DMS153 (cell line): ENCODE measurements around the gene CNTN3.

Experiments
- DNase-seq: peaks from one replicate; lab custom pipeline; 2025; lab: John Stamatoyannopoulos, UW

Gene CNTN3

GRCh38 chr3:74614107-74614967, at the start of gene CNTN3:
CNTN3 (minus strand) TSS chr3:74614659; CDS start chr3:74521112, 93,547 bp downstream.
- no peak for DNase-seq

- DNase-seq = no peak
Measured at GRCh38 chr3:74663178-74663577, 48.7 kb upstream of the CNTN3 start.

GRCh38 chr3:74661672-74662071, 47.2 kb upstream of the CNTN3 start:
- no peak for DNase-seq

GRCh38 chr3:74651885-74652284, 37.4 kb upstream of the CNTN3 start:
- DNase-seq = no peak

GRCh38 chr3:74651292-74651691, 36.8 kb upstream of the CNTN3 start:
- no peak for DNase-seq

GRCh38 chr3:74648107-74648506, 33.6 kb upstream of the CNTN3 start:
- no peak for DNase-seq

- DNase-seq = no peak
Measured at GRCh38 chr3:74646094-74646493, 31.6 kb upstream of the CNTN3 start.

- no peak for DNase-seq
Measured at GRCh38 chr3:74643636-74644035, 29.2 kb upstream of the CNTN3 start.

GRCh38 chr3:74642876-74643275, 28.4 kb upstream of the CNTN3 start:
- DNase-seq = no peak

- DNase-seq = no peak
Measured at GRCh38 chr3:74640211-74640610, 25.8 kb upstream of the CNTN3 start.

GRCh38 chr3:74639681-74640080, 25.2 kb upstream of the CNTN3 start:
- no peak for DNase-seq

- DNase-seq = no peak
Measured at GRCh38 chr3:74636981-74637380, 22.5 kb upstream of the CNTN3 start.

GRCh38 chr3:74633021-74633420, 18.6 kb upstream of the CNTN3 start:
- no peak for DNase-seq

- DNase-seq = no peak
Measured at GRCh38 chr3:74631351-74632140, 17.1 kb upstream of the CNTN3 start.

- DNase-seq = no peak
Measured at GRCh38 chr3:74630602-74631001, 16.1 kb upstream of the CNTN3 start.

GRCh38 chr3:74626011-74626410, 11.6 kb upstream of the CNTN3 start:
- no peak for DNase-seq

GRCh38 chr3:74624301-74624700, 9.8 kb upstream of the CNTN3 start:
- no peak for DNase-seq

- DNase-seq = no peak
Measured at GRCh38 chr3:74623261-74623836, 8.9 kb upstream of the CNTN3 start.

- no peak for DNase-seq
Measured at GRCh38 chr3:74621581-74621980, 7.1 kb upstream of the CNTN3 start.

GRCh38 chr3:74617776-74618175, 3.3 kb upstream of the CNTN3 start:
- no peak for DNase-seq

- DNase-seq = no peak
Measured at GRCh38 chr3:74613521-74614106, 845 bp downstream of the CNTN3 start.

GRCh38 chr3:74613060-74613459, 1.4 kb downstream of the CNTN3 start:
- DNase-seq = no peak
